Suppressor macrophage treated with lipopolysaccharide for 4 hours (primary cell): ENCODE measurements around the gene MDM2.

Source experiments
- DNase-seq: peaks from one replicate; pipeline ENCODE4 v3.0.0-alpha.2; 2020

MDM2 gene

GRCh38 chr12:68883151-68883550, 75.2 kb downstream of the MDM2 start:
- DNase-seq, result no peak

- no peak for DNase-seq
Observed at GRCh38 chr12:68884251-68884650, 76.3 kb downstream of the MDM2 start.

GRCh38 chr12:68885381-68885780, 77.4 kb downstream of the MDM2 start:
- no peak for DNase-seq

- DNase-seq, result no peak
Observed at GRCh38 chr12:68886636-68887572, 78.9 kb downstream of the MDM2 start.

- no peak for DNase-seq
Observed at GRCh38 chr12:68887641-68888040, 79.7 kb downstream of the MDM2 start.

- no peak for DNase-seq
Observed at GRCh38 chr12:68888243-68888642, 80.3 kb downstream of the MDM2 start.

GRCh38 chr12:68890701-68891113, 82.7 kb downstream of the MDM2 start:
- DNase-seq, result peak; percentile 67

GRCh38 chr12:68891141-68891540, 83.2 kb downstream of the MDM2 start:
- DNase-seq, result no peak

GRCh38 chr12:68893201-68893600, 85.2 kb downstream of the MDM2 start:
- no peak for DNase-seq

GRCh38 chr12:68893741-68894140, 85.8 kb downstream of the MDM2 start:
- no peak for DNase-seq

GRCh38 chr12:68894276-68894855, 86.4 kb downstream of the MDM2 start:
- DNase-seq, result no peak

GRCh38 chr12:68896881-68897540, 89.0 kb downstream of the MDM2 start:
- DNase-seq, result peak; percentile 52

GRCh38 chr12:68899251-68899771, 91.3 kb downstream of the MDM2 start:
- DNase-seq, result no peak

GRCh38 chr12:68900241-68900640, 92.3 kb downstream of the MDM2 start:
- no peak for DNase-seq
